GM23338 (cell line): ENCODE measurements around the gene MSN. TPM values are rescaled to one million over a fixed set of nuclear protein-coding genes. Genes with fewer than 3 reads are reported as not detected.
A peak's percentile ranks its signal among the peaks of the same experiment; 100 is the strongest.

Experiments used
- ATAC-seq: fragments of 200-7000 bp; cut with Tn5 transposase; 3 replicates; pipeline ENCODE4 v1.9.1; 2020
- DNase-seq: peaks from one replicate; pipeline ENCODE4 v3.0.0-alpha.2; 2015; ENCODE audit warnings: low spot score
- H2AFZ ChIP-seq: fragments of 200-600 bp; sonication (generic); 2 replicates; pipeline ENCODE4 v1.8.0; 2016; ENCODE audit warnings: antibody characterized with exemption, mild to moderate bottlenecking, moderate library complexity
- H3F3A ChIP-seq: fragments of 200-600 bp; sonication (generic); replicated peaks from 2 replicates; pipeline ENCODE4 v1.8.0; 2017; ENCODE audit warnings: antibody characterized with exemption, mixed run types, low read depth
- H3K27ac ChIP-seq: fragments of 200-600 bp; sonication (generic); 2 replicates; pipeline ENCODE4 v1.6.1; 2016; ENCODE audit warnings: low read depth
- H3K27me3 ChIP-seq: fragments of 200-600 bp; sonication (generic); 2 replicates; pipeline ENCODE4 v1.8.0; 2016; ENCODE audit warnings: mild to moderate bottlenecking, mixed run types, moderate library complexity; ENCODE audit not compliant: insufficient read depth
- H3K36me3 ChIP-seq: fragments of 200-600 bp; sonication (generic); 2 replicates; pipeline ENCODE4 v1.8.0; 2016; ENCODE audit warnings: mild to moderate bottlenecking; ENCODE audit not compliant: insufficient read depth
- H3K4me1 ChIP-seq: fragments of 200-600 bp; sonication (generic); 2 replicates; pipeline ENCODE4 v1.8.0; 2016; ENCODE audit warnings: mild to moderate bottlenecking, moderate library complexity; ENCODE audit not compliant: insufficient read depth
- H3K4me2 ChIP-seq: fragments of 200-600 bp; sonication (generic); 2 replicates; pipeline ENCODE4 v1.7.1; 2017; ENCODE audit warnings: mixed run types
- H3K4me3 ChIP-seq: fragments of 200-600 bp; sonication (generic); 2 replicates; pipeline ENCODE4 v1.6.1; 2016; ENCODE audit warnings: mixed run types
- H3K79me2 ChIP-seq: fragments of 200-600 bp; sonication (generic); replicated peaks from 2 replicates; pipeline ENCODE4 v1.8.0; 2017; ENCODE audit warnings: mild to moderate bottlenecking; ENCODE audit not compliant: insufficient read depth
- H3K9me2 ChIP-seq: fragments of 200-600 bp; sonication (generic); 2 replicates; pipeline ENCODE4 v1.8.0; 2017; ENCODE audit not compliant: insufficient read depth
- H4K20me1 ChIP-seq: fragments of 200-600 bp; sonication (generic); replicated peaks from 2 replicates; pipeline ENCODE4 v1.8.0; 2017; ENCODE audit warnings: mild to moderate bottlenecking; ENCODE audit not compliant: insufficient read depth
- H3K27ac Mint-ChIP-seq: 2 replicates; pipeline ENCODE4 v1.8.0; 2020; ENCODE audit warnings: inconsistent platforms, mild to moderate bottlenecking, moderate library complexity, mixed read lengths
- H3K27me3 Mint-ChIP-seq: 3 replicates; pipeline ENCODE4 v1.8.0; 2022; ENCODE audit warnings: low read depth, mild to moderate bottlenecking, moderate library complexity, mixed read lengths, inconsistent platforms; ENCODE audit not compliant: insufficient read depth, poor library complexity
- H3K36me3 Mint-ChIP-seq: 3 replicates; pipeline ENCODE4 v1.8.0; 2021; ENCODE audit warnings: low read depth, mild to moderate bottlenecking, inconsistent platforms, moderate library complexity, mixed read lengths
- H3K4me1 Mint-ChIP-seq: 3 replicates; pipeline ENCODE4 v1.8.0; 2020; ENCODE audit warnings: mild to moderate bottlenecking, inconsistent platforms, mixed read lengths
- H3K4me3 Mint-ChIP-seq: 3 replicates; pipeline ENCODE4 v1.8.0; 2021; ENCODE audit warnings: moderate library complexity, mild to moderate bottlenecking, inconsistent platforms, mixed read lengths
- H3K9me3 Mint-ChIP-seq: 3 replicates; pipeline ENCODE4 v1.8.0; 2020; ENCODE audit warnings: moderate library complexity, mild to moderate bottlenecking, inconsistent platforms, mixed read lengths
- CREB1 ChIP-seq: fragments of 250-450 bp; sonication (Bioruptor Pico); IDR thresholded peaks from 2 replicates; pipeline ENCODE4 v1.5.0; 2020; ENCODE audit warnings: low read depth, mild to moderate bottlenecking, moderate library complexity
- NANOG ChIP-seq: IDR thresholded peaks from 2 replicates; pipeline ENCODE4 v1.6.1; 2016; ENCODE audit warnings: antibody characterized with exemption, borderline replicate concordance
- ZNF331 ChIP-seq: fragments of 250-450 bp; sonication (Bioruptor Pico); IDR thresholded peaks from 2 replicates; pipeline ENCODE4 v1.5.0; 2020; ENCODE audit warnings: low read depth, mild to moderate bottlenecking, moderate library complexity
- polyA plus RNA-seq: library from polyadenylated mRNA; unstranded; fragments of >200 nt; fragmentation: Nextera tagmentation; extraction: Ambion mirVana; gene quantifications from 2 replicates; pipeline ENCODE4 v1.2.1, GENCODE V29; 2016
- total RNA-seq: library from RNA; depleted of rRNA; stranded (reverse); fragments of >200 nt; shearing (Covaris generic); gene quantifications from 2 replicates; pipeline ENCODE4 v1.2.3, GENCODE V29; 2014
- TF ChIP-seq, protein P1 (sequence below): fragments of 250-450 bp; sonication (Bioruptor Pico); IDR thresholded peaks from 2 replicates; pipeline ENCODE4 v1.5.0; 2020; ENCODE audit warnings: mild to moderate bottlenecking, moderate library complexity

Gene MSN
- total and polyA plus RNA-seq, 2 experiments from 2014 or later = 49.2 to 120 TPM

DNA sequence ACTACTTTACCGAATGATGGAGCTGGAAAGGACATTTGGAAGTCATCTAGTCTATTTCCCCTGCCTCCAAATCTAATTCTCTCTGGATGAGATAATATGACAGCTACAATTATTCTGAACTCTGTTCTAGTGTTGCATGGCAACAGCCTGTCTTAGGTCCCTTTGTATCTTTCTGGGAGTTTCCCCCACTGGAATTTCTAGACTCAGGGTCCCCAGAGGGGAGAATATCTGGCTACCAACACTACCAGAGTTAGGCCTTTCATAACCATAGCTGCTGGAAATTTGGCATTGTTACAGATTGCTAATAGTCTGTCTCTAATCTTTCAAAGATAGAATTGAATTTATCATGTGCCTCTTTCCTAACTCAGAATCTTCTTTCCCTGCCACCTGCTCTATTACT is 4.5 kb downstream of the MSN start:
- TF ChIP-seq, protein P1, sequence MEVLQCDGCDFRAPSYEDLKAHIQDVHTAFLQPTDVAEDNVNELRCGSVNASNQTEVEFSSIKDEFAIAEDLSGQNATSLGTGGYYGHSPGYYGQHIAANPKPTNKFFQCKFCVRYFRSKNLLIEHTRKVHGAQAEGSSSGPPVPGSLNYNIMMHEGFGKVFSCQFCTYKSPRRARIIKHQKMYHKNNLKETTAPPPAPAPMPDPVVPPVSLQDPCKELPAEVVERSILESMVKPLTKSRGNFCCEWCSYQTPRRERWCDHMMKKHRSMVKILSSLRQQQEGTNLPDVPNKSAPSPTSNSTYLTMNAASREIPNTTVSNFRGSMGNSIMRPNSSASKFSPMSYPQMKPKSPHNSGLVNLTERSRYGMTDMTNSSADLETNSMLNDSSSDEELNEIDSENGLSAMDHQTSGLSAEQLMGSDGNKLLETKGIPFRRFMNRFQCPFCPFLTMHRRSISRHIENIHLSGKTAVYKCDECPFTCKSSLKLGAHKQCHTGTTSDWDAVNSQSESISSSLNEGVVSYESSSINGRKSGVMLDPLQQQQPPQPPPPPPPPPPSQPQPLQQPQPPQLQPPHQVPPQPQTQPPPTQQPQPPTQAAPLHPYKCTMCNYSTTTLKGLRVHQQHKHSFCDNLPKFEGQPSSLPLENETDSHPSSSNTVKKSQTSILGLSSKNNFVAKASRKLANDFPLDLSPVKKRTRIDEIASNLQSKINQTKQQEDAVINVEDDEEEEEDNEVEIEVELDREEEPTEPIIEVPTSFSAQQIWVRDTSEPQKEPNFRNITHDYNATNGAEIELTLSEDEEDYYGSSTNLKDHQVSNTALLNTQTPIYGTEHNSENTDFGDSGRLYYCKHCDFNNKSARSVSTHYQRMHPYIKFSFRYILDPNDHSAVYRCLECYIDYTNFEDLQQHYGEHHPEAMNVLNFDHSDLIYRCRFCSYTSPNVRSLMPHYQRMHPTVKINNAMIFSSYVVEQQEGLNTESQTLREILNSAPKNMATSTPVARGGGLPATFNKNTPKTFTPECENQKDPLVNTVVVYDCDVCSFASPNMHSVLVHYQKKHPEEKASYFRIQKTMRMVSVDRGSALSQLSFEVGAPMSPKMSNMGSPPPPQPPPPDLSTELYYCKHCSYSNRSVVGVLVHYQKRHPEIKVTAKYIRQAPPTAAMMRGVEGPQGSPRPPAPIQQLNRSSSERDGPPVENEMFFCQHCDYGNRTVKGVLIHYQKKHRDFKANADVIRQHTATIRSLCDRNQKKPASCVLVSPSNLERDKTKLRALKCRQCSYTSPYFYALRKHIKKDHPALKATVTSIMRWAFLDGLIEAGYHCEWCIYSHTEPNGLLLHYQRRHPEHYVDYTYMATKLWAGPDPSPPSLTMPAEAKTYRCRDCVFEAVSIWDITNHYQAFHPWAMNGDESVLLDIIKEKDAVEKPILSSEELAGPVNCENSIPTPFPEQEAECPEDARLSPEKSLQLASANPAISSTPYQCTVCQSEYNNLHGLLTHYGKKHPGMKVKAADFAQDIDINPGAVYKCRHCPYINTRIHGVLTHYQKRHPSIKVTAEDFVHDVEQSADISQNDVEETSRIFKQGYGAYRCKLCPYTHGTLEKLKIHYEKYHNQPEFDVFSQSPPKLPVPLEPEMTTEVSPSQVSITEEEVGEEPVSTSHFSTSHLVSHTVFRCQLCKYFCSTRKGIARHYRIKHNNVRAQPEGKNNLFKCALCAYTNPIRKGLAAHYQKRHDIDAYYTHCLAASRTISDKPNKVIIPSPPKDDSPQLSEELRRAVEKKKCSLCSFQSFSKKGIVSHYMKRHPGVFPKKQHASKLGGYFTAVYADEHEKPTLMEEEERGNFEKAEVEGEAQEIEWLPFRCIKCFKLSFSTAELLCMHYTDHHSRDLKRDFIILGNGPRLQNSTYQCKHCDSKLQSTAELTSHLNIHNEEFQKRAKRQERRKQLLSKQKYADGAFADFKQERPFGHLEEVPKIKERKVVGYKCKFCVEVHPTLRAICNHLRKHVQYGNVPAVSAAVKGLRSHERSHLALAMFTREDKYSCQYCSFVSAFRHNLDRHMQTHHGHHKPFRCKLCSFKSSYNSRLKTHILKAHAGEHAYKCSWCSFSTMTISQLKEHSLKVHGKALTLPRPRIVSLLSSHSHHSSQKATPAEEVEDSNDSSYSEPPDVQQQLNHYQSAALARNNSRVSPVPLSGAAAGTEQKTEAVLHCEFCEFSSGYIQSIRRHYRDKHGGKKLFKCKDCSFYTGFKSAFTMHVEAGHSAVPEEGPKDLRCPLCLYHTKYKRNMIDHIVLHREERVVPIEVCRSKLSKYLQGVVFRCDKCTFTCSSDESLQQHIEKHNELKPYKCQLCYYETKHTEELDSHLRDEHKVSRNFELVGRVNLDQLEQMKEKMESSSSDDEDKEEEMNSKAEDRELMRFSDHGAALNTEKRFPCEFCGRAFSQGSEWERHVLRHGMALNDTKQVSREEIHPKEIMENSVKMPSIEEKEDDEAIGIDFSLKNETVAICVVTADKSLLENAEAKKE = no peak
- TF ChIP-seq NANOG (no peak), ZNF331 (CRISPR knock-in tag) (no peak)
- Histone ChIP-seq H3K9me2 (no peaks in the 10 kb centered on the region), H3F3A (no peaks in the 10 kb centered on the region), H2AFZ (no peak overlapping the region), H3K36me3 (no peaks in the 10 kb centered on the region), H3K27me3 (no peaks in the 10 kb centered on the region), H3K79me2 (peaks cover 84% of the 10 kb centered on the region), H3K4me1 (peaks cover 9% of the 10 kb centered on the region), H3K4me3 (no peak overlapping the region), H4K20me1 (no peaks in the 10 kb centered on the region; the same call in 1 of the 2 replicates), H3K27ac (no peak overlapping the region), H3K4me2 (no peak overlapping the region)
- H3K9me3 Mint-ChIP-seq = no peaks in the 10 kb centered on the region
- no peak overlapping the region for H3K27ac Mint-ChIP-seq
- peaks cover 8% of the 10 kb centered on the region for H3K36me3 Mint-ChIP-seq
- peaks cover 2% of the 10 kb centered on the region for H3K27me3 Mint-ChIP-seq
- no peak overlapping the region for H3K4me3 Mint-ChIP-seq
- ATAC-seq (no peak), DNase-seq (no peak)
- peaks cover 21% of the 10 kb centered on the region for H3K4me1 Mint-ChIP-seq

DNA sequence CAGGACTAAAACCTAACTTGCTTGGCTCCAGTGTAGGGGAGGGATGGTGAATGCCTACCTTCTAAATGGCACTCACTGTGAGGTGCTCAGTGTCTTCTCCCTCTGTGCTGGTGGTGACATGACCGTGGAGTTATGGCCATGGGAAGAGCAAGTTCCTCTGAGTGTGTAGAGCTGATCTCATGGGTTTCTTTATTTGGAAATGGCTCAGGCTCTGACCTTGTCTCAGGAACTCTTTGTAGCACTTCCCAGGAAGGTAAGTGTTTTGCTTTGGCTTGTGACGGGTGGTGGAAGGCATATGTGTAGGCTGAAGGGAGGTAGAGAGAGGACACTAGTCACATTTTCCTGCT is 6.4 kb downstream of the MSN start:
- no peak overlapping the region for H3K4me3 ChIP-seq
- no peak overlapping the region for H3K4me3 Mint-ChIP-seq
- peaks cover 8% of the 10 kb centered on the region; the same call in 2 of the 3 replicates for H3K36me3 Mint-ChIP-seq
- H3K9me2 ChIP-seq = no peaks in the 10 kb centered on the region
- H3K4me2 ChIP-seq = no peak overlapping the region
- peak overlapping the region; percentile 39 for H3K27ac Mint-ChIP-seq
- H3F3A ChIP-seq = no peaks in the 10 kb centered on the region
- ATAC-seq (no peak), DNase-seq (no peak)
- H3K4me1 ChIP-seq = peaks cover 9% of the 10 kb centered on the region
- H3K79me2 ChIP-seq = peaks cover 92% of the 10 kb centered on the region
- TF ChIP-seq CREB1 = no peak
- TF ChIP-seq ZNF331 (CRISPR knock-in tag) = no peak
- no peaks in the 10 kb centered on the region for H3K36me3 ChIP-seq
- no peaks in the 10 kb centered on the region for H3K27me3 ChIP-seq
- H3K27me3 Mint-ChIP-seq = no peaks in the 10 kb centered on the region
- H3K9me3 Mint-ChIP-seq = no peaks in the 10 kb centered on the region
- no peak overlapping the region for H3K27ac ChIP-seq
- no peaks in the 10 kb centered on the region; the same call in 1 of the 2 replicates for H4K20me1 ChIP-seq
- peaks cover 26% of the 10 kb centered on the region for H3K4me1 Mint-ChIP-seq
- no peak overlapping the region for H2AFZ ChIP-seq
